ENCODE measurements around the gene LRGUK. TPM values are rescaled to one million over a fixed set of nuclear protein-coding genes. Genes with fewer than 3 reads are reported as not detected.
A peak's percentile ranks its signal among the peaks of the same experiment; 100 is the strongest.
"Not testable (repeated sequence)": the region's sequence is repeated elsewhere in the genome, so short reads cannot be mapped to it uniquely, and the experiment has no call there.

LRGUK gene
- total RNA-seq, 3 donors from 2014 or later, result 0.19 to 1.2 (median 0.47) TPM

DNA sequence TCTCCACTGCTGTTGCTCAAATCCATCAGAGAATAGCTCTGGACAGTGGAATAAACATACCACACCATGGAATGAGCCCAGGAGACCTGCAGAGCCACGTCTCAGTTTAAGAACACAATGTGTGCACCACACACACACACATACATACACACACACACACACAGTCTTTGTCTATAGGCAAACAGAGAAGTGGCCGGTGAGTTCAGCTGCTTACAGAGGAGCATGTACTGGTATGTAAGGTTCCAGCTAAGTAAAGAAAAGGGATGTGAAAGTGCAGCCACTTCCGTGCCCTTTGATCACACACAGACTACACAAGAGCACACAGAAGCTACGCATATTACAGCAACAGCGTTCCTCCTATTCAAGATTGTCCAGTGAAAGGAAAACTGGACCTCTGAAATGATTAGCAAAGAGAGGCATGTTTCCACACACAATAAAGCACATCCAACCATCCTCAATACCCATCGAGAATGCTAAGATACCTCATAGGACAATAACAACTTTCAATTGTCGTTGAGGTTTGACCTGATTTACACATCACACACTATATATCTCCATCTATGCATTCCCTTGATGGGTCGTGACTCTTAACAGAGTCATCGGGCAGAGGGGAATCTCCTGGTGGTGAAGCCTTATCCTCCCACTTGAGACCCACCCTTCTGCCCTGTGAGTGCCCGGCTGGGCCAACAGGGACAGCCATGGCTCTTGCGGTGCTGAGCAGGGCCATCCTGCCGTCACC is 166.0 kb downstream of the LRGUK start:
- Histone ChIP-seq H3K4me3 (no peak overlapping the region), H3K36me3 (ENCODE audit: low read depth) (no peaks in the 10 kb centered on the region), H3K9me3 (no peaks in the 10 kb centered on the region), H3K4me1 (ENCODE audit: low read depth) (no peaks in the 10 kb centered on the region)
- intact Hi-C loops (cut with DNase I, micrococcal nuclease), result no loop called here
- peak in 1 of 3 donors; percentile 50 for DNase-seq
- TF ChIP-seq, protein P1, sequence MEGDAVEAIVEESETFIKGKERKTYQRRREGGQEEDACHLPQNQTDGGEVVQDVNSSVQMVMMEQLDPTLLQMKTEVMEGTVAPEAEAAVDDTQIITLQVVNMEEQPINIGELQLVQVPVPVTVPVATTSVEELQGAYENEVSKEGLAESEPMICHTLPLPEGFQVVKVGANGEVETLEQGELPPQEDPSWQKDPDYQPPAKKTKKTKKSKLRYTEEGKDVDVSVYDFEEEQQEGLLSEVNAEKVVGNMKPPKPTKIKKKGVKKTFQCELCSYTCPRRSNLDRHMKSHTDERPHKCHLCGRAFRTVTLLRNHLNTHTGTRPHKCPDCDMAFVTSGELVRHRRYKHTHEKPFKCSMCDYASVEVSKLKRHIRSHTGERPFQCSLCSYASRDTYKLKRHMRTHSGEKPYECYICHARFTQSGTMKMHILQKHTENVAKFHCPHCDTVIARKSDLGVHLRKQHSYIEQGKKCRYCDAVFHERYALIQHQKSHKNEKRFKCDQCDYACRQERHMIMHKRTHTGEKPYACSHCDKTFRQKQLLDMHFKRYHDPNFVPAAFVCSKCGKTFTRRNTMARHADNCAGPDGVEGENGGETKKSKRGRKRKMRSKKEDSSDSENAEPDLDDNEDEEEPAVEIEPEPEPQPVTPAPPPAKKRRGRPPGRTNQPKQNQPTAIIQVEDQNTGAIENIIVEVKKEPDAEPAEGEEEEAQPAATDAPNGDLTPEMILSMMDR (IDR thresholded peaks at IDR 0.05), result no peak
- peak; percentile 93 for ATAC-seq

DNA sequence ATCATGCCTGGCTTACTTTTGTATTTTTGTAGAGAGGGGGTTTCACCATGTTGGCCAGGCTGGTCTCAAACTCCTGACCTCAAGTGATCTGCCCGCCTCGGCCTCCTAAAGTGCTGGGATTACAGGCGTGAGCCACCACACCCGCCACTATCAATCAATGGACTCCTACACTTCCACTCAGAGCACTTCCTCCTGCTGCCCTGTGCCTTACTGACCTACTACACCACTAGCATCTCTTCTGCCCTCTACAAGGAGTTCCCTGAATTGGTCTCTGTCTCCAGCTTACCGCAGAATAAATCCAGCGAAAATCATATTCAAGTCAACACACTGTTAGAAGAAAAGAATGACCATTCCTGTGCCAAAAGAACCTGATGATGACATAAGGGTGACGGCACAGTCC is 168.8 kb downstream of the LRGUK start:
- H3K9me3 ChIP-seq; H3K4me1 ChIP-seq (ENCODE audit: low read depth); ATAC-seq; H3K36me3 ChIP-seq (ENCODE audit: low read depth); intact Hi-C loops (cut with DNase I, micrococcal nuclease); DNase-seq; H3K4me3 ChIP-seq: not testable (repeated sequence)

DNA sequence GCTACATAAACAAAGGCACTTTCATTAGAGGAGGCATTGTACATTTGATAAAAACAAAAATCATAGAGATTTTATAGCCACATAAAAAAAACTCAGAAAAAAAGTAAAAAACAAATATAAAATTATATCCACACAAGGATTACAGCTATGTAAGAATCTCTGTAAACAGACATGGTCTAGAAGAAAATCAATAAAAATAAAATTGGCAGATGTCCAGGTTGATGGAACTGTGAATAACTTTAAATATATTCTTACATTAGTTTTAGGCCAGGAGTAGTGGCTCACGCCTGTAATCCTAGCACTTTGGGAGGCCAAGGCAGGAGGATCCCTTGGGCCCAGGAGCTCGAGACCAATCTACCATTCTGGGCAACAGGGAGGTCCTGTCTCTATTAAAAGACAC is 170.3 kb downstream of the LRGUK start:
- no peak overlapping the region for H3K4me3 ChIP-seq
- DNase-seq (no peak), ATAC-seq (no peak)
- H3K4me1 ChIP-seq (ENCODE audit: low read depth), result no peaks in the 10 kb centered on the region
- no peaks in the 10 kb centered on the region for H3K9me3 ChIP-seq
- intact Hi-C loops (cut with DNase I, micrococcal nuclease), result no loop called here
- TF ChIP-seq, protein P1 (IDR thresholded peaks at IDR 0.05), result no peak
- no peaks in the 10 kb centered on the region for H3K36me3 ChIP-seq (ENCODE audit: low read depth)

DNA sequence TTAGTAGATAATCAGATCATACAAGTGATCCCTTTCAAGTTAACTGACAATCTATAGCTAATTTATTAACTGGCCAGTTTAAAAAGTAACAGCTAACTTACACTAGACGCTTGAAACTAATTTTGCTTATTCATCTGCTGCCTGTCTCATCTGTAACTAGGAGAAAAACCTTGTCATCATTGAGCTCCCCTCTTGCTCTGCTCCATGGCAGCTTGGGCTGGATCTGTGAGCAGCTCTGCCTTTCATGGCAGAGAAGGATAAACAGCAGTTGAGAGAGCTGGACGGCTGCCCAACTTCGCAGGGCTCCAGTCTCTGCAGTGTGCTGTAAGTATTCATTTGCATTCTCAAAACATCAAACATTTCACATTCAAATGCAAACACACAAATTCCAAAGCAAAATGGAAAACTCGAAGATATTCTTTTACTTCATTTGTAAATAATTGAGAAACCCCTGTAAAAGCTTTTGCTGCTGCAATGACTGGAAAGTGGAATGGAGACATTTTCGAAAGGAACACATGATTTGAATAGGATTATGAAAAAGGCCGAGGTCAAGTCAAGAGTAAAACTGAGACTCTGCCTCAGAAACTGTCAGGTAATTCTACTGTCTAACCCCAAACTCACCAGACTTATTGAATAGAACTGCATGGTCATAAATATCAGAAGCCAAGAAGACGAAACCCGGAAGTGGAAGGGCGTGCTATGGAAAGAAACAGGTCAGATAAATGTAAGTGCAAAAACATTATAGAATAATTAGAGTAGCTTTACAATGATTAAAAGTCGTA is 172.0 kb downstream of the LRGUK start:
- H3K36me3 ChIP-seq (ENCODE audit: low read depth), result no peaks in the 10 kb centered on the region
- H3K9me3 ChIP-seq, result no peaks in the 10 kb centered on the region
- H3K4me1 ChIP-seq (ENCODE audit: low read depth), result no peaks in the 10 kb centered on the region
- DNase-seq, result peak in 2 of 3 donors; percentile 52 to 63
- intact Hi-C loops (cut with DNase I, micrococcal nuclease), result no loop called here
- peak; percentile 40 for ATAC-seq
- no peak overlapping the region for H3K4me3 ChIP-seq
- TF ChIP-seq, protein P1 (IDR thresholded peaks at IDR 0.05), result no peak

DNA sequence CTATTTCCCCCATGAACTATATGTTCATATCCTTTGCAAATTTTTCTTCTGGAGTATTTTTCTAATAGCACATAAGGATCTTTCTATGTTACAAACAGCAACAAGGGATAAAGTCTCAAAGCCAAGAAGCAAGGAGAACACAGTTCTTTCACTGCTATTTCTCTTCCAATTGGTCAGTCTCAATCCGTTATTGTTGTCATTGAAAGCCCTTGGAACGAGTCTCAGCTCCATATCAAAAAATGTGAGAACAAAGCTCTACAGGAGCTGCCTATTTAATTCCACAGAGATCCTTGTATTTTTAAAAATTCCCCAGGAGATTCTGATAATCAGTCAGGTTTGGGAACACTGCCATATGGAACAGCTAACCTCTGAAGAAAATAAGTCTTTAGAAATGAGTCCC is 173.8 kb downstream of the LRGUK start:
- intact Hi-C loops (cut with DNase I, micrococcal nuclease), result no loop called here
- TF ChIP-seq, protein P1 (IDR thresholded peaks at IDR 0.05), result no peak

DNA sequence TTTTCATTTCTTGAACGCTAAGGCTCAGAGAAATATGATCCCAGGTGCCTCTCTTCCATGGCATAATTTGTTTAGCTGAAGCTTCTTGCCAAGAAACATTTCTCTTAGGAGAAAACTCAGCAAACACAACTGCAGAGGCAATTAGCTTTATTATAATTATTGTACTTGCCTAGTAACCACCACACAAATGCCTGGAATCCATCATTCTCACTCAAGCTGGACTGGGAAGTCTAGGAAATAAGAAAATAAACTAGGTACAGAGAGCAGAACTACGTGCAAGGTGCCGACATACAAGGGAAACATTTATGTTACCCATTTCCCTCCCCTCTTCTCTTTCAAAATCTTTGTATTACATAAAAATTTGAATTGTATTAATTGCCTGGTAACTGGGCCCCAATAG is 174.5 kb downstream of the LRGUK start:
- TF ChIP-seq, protein P1 (IDR thresholded peaks at IDR 0.05), result no peak
- DNase-seq, result no peak
- no peak overlapping the region for H3K4me3 ChIP-seq
- no peaks in the 10 kb centered on the region for H3K9me3 ChIP-seq
- no peak for ATAC-seq
- H3K4me1 ChIP-seq (ENCODE audit: low read depth), result no peaks in the 10 kb centered on the region
- intact Hi-C loops (cut with DNase I, micrococcal nuclease), result no loop called here
- H3K36me3 ChIP-seq (ENCODE audit: low read depth), result no peaks in the 10 kb centered on the region

More for the DNA sequence above, 173.8 kb downstream of the LRGUK start:
- Histone ChIP-seq H3K9me3 (no peaks in the 10 kb centered on the region), H3K4me1 (ENCODE audit: low read depth) (no peaks in the 10 kb centered on the region), H3K36me3 (ENCODE audit: low read depth) (no peaks in the 10 kb centered on the region), H3K4me3 (no peak overlapping the region)
- ATAC-seq (no peak), DNase-seq (no peak)
